Suprapubic skin (tissue), 3 donors: ENCODE measurements around the gene DGKH.

Experiments used
- EP300 ChIP-seq: sonication (generic); formaldehyde crosslinking; IDR thresholded peaks from one replicate; pipeline ENCODE4 v1.6.1; 2017; ENCODE audit warnings: antibody characterized with exemption
- POLR2A ChIP-seq, 2 donors: fragments of 450-650 bp; IDR thresholded peaks; one replicate each; pipeline ENCODE4 v1.6.1; 2017; ENCODE audit warnings: antibody characterized with exemption in 2 of 2, mild to moderate bottlenecking in 2 of 2, moderate library complexity in 2 of 2
- TF ChIP-seq, protein P1 (sequence below), 2 donors: fragments of 200-600 bp in 1 of 2; fragments of 450-650 bp in 1 of 2; sonication (generic) in 1 of 2; IDR thresholded peaks; one replicate each; pipeline ENCODE4 v1.5.1; 2016 to 2019; ENCODE audit warnings: antibody characterized with exemption in 2 of 2, mild to moderate bottlenecking in 1 of 2, moderate library complexity in 1 of 2

- TF ChIP-seq EP300: no peak
- TF ChIP-seq, protein P1, sequence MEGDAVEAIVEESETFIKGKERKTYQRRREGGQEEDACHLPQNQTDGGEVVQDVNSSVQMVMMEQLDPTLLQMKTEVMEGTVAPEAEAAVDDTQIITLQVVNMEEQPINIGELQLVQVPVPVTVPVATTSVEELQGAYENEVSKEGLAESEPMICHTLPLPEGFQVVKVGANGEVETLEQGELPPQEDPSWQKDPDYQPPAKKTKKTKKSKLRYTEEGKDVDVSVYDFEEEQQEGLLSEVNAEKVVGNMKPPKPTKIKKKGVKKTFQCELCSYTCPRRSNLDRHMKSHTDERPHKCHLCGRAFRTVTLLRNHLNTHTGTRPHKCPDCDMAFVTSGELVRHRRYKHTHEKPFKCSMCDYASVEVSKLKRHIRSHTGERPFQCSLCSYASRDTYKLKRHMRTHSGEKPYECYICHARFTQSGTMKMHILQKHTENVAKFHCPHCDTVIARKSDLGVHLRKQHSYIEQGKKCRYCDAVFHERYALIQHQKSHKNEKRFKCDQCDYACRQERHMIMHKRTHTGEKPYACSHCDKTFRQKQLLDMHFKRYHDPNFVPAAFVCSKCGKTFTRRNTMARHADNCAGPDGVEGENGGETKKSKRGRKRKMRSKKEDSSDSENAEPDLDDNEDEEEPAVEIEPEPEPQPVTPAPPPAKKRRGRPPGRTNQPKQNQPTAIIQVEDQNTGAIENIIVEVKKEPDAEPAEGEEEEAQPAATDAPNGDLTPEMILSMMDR (IDR thresholded peaks at IDR 0.05): no peak
- TF ChIP-seq POLR2A (IDR thresholded peaks at IDR 0.05): no peak
These were observed 229.3 kb downstream of the DGKH start for GRCh38 chr13:42277618-42278276.
